Sciatic nerve (tissue), 2 donors: ENCODE results near the gene ACO2. TPM values are rescaled to one million over a fixed set of nuclear protein-coding genes. Genes with fewer than 3 reads are reported as not detected.
A peak's percentile ranks its signal among the peaks of the same experiment; 100 is the strongest.
"Not testable (repeated sequence)": the region's sequence is repeated elsewhere in the genome, so short reads cannot be mapped to it uniquely, and the experiment has no call there.

ENCODE experiments used
- ATAC-seq: fragments of 200-7000 bp; cut with Tn5 transposase; one replicate; pipeline ENCODE4 v1.9.1; 2020; ENCODE audit warnings: mild to moderate bottlenecking, moderate library complexity
- DNase-seq: peaks from one replicate; pipeline ENCODE4 v3.0.0-alpha.2; 2020; ENCODE audit warnings: low spot score
- intact Hi-C: fragments of 100-400 bp; cut with DNase I; formaldehyde crosslinking; loops from one replicate; pipeline ENCODE4 v1.14.2; 2022
- total RNA-seq: library from RNA; stranded (reverse); fragmentation: NEBNext Ultra II Directional; extraction: Animal tissue kit (Norgen Biotek cat#: 25700); gene quantifications from one replicate; pipeline ENCODE4 v1.2.1, GENCODE V29; 2021
- donor health status: DM: no; HTN: no; CAD: no.
- donor health status: DM: no; HTN: no; CAD: no.

Gene ACO2
- total RNA-seq, 1 donor from 2014 or later: 68.0 TPM

DNA sequence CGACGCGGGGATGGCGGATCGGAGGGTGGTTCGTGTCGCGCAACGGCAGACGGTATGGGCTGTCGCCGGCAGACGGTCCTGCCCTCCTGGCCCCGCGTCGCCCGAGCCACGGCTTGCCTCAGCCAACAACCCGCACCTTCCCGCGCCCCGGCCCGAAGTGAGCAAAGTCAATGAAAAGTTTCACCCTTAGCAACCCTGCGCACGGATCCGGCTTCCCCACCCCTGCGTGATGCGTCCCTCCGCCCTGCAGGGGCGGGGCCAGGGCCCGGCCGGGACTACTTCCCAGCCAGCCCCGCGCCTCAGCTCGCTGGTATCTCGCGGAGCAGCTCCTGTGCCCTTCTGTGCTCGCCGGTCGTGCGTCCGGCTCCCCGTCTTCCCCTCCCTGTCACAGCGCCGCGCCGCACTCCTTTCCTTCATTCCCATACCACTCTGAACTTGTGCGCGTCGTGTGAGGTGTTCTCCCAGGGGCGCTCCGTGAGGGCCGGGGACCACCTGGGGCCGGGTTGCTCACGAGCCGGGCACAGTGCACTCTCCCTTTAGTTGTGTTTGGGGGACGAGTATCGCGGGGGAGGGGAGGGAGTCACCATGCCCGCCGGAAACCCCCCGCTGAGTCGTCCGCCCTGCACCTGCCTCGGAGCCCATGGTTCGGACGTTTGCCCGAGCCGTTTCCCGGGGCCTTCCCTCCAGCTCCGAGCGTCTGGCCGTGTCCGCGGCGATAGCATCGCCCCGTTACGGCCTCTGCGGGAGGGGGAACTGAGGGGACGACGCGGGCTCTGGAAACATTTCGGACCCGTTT lies 22.1 kb upstream of the ACO2 start, which contains the start of gene TOB2:
Gene TOB2 (minus strand): TSS at position 163 of the 796 bp plus-strand sequence. CDS start 9,456 bp downstream, outside the sequence.
- DNase-seq (peak; percentile 97), ATAC-seq (peak; percentile 79)
- intact Hi-C loops: no loop called here

DNA sequence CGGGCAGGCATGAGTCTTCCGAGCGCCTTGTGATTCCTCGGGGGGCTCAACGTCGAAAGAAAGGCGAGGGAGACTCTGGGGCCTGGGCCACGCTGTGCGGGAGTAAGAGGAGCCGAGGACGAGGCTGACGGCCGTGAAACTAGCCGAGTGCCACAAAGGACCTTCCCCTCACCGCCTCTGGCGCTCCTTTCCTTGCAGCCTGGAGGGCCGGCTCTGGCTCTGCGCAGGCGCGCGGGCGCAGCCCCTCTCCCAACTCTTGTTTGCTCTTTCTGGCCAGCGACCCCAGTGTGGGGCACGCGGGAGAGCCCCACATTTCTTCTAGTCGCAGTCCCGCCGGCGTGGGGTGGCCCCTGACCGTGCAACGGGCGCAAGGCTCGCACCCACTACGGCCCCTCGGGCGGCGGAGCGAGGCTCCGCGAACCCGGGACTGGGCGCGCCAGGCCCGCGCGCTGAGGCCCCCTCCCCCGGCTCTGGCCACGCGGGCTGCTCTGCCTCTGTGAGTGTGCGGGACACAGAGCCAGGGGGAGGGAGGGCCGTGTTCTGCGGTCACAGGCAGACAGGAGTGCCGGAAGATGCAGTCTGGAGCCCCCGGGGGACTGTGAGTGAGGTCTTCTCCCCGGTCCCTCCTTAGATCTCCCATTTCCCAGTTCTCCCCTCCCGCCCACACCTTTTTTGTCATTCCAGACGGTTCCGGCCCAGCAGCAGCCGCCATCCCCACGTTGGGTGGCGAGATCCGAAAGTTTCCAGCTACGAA lies 21.3 kb upstream of the ACO2 start:
- peak; percentile 13 for ATAC-seq
- intact Hi-C loops: no loop called here
- DNase-seq: peak; percentile 84

DNA sequence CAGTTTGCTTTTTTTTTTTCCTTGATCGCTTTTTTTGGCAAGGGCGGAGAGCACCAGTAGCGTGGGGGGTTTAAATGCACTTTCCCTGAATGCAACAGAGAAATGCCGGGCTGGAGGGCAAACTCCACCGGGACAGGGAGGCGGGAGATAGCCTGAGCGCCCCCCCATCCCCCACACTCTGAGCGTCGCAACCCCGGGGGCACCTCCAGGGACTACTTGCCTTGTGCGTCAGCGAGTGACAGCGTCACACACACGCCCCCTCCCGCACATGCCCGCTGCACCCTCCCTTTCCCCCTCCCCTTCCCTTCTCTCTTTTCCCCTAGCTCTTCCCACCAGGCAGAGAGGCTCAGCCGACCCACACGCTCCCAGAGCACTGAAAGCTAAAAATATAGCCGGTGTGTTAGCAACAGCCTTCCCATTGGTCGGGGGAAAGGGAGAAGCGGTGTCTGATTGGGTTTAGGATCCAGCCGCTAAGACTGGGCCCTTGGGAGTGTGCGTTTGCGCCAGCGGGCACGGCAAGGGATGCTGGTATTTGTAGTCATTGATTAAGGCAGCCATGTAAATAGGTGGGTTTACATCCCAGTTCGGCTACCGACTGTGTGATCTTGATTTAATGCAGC lies 20.6 kb upstream of the ACO2 start:
- ATAC-seq: peak; percentile 87

DNA sequence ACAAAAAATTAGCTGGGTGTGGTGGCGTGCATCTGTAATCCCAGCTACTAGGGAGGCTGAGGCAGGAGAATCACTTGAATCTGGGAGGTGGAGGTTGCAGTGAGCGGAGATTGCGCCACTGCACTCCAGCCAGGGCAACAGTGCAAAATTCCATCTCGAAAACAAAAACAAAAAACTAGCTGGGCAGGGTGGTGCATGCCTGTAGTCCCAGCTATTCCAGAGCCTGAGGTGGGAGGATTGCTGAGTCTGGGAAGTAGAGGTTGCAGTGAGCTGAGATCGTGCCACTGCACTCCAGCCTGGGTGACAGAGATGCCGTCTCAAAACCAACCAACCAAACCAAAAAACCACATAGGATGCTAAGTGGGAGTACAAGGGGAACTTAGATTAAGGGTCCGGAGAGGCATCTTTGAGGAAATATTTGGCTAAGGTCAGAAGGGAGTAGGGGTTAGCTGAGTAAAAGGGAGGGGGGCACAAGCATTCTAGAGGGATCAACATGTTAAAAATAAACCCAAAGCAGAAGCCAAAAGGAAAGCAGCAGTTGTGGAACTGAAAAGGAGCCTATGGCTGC lies 10.7 kb upstream of the ACO2 start:
- no peak for DNase-seq
- intact Hi-C loops: no loop called here
- no peak for ATAC-seq

More for the DNA sequence above, 20.6 kb upstream of the ACO2 start:
- intact Hi-C loops: no loop called here
- peak; percentile 95 for DNase-seq

DNA sequence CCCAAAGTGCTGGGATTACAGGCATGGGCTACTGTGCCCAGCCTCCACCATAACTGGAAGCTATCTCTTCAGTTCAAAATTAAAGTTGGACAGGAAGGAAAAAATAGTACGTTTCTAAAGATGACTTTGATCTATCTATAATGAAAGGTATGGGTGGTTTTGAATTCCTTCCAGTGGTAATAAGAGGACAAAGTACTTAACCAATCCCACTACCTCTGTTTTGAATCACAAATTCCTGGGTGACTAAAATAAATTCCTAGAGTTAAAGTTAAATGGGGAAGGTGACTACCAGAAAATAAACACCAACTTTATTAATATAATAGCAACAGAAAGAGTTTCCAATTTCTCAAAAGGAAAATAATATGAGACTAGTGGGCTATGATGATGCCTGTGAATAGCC lies 9.5 kb upstream of the ACO2 start:
- intact Hi-C loops: no loop called here
- DNase-seq (no peak), ATAC-seq (no peak)

DNA sequence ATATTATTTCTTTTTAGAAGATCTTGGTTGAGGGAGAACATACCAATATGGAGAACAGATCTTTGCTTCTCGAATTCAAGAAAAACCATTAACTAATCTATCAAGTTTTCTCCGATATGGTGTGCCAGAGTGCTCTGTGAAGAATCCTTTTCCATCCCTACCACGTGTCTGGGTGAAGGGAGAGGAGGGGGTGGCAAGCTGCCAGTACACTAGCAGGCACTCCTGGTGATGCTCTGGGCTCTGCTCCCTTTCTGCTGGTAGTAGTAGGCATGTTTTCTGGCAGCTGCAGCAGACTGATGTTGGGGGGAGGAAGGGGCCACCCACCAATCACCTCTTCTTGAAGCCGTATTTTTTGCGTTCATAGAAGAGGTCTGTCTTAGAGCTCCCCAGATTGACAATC lies 8.8 kb upstream of the ACO2 start:
- DNase-seq, ATAC-seq, intact Hi-C loops: not testable (repeated sequence)

DNA sequence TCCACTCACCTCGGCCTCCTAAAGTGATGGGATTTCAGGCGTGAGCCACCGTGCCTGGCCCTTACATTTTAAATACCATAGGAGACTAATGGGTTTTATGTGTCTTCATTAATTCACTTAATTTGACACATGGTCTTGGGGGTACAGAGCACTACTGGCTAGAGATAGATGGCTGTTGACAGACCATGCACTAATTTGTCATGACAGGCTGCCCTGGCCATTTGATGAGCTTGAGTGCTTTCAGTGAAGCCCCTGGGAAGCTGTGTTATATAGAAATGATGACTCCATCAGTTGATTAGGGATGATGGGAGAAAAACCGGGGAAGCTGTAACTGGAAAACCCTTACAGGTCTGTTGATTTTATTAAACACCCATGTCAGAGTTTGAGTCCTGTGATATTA lies 7.0 kb upstream of the ACO2 start:
- no peak for ATAC-seq
- intact Hi-C loops: no loop called here
- no peak for DNase-seq

DNA sequence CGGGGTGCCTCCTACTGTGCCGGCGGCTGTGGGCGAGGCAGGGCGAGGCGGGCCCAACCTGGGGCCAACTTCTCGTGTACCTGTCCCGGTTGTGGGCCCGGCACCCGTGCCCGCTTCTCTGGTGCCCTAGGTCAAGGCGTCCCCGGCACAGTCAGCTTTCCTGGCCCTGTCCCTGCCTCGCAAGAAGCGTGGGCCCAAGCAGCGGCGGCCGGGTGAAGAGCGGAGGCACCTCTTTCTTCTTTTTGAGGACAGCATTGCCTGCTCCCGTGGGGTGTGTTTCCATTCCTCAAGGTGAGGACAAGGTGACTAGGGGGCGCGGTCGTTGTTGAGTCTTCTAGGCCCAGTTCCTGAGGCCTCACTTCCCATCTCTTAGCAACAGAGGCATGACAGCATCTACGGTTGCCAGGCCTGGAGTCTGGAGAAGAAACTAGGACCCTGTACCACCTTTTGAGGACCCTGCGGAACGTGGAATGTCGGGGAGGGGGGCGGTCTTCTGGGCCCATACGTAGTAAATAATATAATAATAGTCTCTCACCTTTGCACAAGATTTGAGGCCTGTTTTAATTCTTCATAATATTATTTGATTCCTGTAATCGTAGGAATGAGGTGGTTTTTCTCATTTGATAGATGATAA lies 418 bp downstream of the ACO2 start:
- no peak for DNase-seq
- intact Hi-C loops: no loop called here
- ATAC-seq: no peak

DNA sequence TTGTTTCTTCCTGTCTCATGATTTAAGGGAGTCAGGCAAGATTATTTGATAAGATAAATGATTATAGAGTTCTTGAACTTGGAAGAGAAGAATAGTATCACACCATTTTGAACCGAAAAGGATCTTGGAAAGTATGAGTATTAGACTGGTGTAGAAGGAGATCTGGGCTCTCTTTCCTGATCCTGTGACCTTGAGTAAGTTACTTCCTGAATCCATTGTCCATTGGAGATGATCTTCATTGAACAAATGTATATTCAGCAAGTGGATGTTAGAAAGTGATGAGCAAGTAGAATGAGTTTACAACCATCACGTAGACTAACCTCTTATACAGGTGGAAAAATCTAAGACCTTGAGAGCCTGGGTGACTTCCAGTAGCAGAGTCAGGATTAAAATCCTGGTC lies 2.0 kb downstream of the ACO2 start:
- intact Hi-C loops: no loop called here
- ATAC-seq: no peak

DNA sequence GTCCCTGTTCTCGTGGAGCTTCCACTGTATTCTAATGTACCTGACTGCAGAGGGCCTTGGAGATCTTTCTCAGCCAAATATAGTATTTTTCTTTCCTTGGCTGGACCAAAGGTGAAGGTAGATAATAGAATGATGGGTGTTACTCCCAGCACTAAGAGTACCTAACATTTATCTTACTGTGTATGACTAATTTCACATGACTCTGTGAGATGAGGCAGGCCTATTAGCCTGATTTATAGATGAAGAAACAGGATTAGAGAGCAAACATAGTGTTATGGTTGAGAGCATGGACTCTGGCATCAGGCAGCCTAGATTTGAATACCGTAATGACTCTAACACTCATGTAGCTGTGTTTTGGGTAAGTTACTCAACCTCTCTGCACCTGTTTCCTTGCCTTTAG lies 2.7 kb downstream of the ACO2 start:
- DNase-seq (no peak), ATAC-seq (no peak)
- intact Hi-C loops: no loop called here

More for the DNA sequence above, 2.0 kb downstream of the ACO2 start:
- no peak for DNase-seq

DNA sequence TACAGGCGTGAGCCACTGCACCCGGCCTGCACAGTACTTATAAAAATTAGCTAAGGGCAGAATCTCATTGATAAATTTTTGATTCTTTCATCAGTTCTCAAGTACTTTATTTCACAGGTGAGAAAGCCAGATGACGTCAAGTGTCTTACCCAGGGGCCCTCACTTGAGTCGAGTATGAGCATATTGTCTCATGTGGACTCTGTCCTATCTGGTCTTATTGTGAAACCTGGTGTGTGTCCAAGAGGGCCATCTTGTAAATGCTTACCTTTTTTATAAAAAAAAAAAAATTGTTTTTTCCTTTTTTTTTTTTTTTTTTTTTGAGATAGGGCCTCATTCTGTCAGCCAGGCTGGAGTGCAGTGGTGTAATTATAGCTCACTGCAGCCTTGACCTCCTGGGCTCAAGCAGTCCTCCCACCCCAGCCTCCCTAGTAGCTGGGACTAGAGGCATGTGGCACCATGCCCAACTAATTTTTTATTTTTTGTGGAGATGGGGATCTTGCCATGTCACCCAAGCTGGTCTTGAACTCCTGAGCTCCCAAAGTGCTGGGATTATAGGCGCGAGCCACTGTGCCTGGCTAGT lies 6.0 kb downstream of the ACO2 start:
- DNase-seq (no peak), ATAC-seq (no peak)
- intact Hi-C loops: no loop called here

DNA sequence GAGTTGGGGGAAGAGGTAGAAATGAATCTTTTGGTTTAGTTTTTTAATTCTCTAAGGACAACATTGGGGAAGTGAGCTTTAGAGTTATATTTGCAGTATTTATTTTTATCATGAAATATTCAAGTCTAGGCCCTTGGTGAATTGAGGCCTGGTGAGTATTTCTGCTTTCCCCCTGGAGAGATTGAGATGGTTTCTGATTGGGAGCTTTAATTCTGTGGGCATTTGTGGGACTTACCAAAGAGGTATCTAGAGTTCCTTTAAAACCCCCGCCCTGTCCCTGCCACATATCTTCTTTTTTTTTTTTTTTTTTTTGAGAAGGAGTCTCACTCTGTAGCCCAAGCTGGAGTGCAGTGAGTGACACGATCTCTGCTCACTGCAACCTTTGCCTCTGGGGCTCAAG lies 9.6 kb downstream of the ACO2 start:
- intact Hi-C loops: no loop called here
- DNase-seq (no peak), ATAC-seq (no peak)

DNA sequence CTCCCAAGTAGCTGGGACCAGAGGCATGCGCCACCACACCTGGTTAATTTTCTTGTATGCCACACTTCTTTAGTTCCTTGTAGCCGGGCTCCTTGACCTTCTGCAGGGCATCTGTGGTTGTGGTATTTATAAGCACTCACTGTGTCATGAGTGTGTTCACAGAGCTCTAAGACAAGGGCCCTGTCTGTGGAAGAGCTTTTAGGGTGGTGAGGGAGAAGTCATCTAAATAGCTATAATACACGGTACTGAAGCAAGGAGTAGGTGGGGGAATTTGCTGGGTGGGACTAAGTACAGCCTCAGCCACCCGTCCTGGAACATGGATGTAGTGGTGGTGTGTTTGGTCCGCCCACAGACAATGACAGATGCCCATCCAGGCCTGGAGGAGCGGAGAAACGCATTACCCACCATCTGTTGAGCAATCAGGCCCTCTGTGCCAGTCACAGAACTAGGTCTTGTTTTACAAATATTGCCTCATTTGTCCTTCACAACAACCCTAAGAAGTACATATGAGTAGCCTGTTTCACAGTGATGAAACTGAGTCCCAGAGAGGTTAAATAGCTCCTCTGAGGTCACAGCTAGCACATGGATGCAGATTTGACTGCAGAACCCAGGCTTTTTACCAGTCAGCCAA lies 10.1 kb downstream of the ACO2 start:
- DNase-seq (no peak), ATAC-seq (peak; percentile 71)
- intact Hi-C loops: no loop called here

DNA sequence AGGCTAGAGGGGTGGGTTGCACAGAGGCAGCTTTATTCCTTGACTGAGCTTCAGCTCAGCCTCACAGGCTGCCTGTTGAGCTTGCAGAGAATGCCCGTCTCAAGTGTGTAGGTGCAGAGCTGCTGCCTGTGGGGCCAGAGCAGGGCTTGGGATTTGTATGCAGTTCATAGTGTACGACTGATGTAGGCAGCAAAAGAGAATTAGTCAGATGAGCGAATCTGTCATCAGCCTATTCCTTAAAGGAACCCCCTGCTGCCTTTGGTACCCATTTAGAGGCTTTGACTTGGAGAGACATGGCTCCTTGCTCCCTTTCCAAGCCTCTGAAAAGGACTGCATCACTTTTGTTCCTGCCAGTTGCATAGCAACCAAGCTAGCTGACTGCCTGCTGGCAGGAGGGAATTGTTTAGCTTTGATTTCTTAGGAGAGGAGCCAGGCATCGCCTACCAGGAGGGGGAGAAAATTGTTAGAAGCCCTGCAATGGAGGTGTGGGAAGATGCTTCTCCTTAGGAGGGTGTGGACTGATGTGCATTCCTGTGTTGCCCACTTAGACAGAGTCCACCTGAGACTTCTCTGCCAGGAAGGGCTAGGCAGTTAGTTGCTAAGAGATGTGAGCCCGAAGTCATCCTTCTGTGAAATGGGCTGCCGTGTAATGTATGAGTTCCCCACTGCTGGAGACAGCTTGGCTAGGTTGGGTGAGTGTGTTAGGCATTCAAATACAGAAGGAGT lies 10.9 kb downstream of the ACO2 start:
- DNase-seq (no peak), ATAC-seq (peak; percentile 40)
- intact Hi-C loops: no loop called here

DNA sequence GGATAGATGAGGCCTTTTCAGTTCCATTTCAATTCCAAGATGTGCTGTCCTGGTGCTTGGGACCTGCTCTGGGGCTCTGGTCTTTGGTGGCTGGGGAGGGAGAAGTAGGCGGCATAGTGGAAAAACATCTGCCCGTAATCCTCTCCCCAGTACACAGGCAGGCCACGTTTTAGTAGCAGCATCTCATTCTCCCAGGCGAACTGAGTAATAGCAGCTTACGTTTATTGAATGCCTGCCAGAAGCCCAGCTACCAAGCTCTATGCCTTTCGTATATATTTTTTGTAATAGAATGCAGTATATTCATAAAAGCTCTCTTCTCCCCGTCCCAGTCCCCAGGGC lies 11.4 kb downstream of the ACO2 start:
- DNase-seq (no peak), ATAC-seq (peak; percentile 28)
- intact Hi-C loops: no loop called here

DNA sequence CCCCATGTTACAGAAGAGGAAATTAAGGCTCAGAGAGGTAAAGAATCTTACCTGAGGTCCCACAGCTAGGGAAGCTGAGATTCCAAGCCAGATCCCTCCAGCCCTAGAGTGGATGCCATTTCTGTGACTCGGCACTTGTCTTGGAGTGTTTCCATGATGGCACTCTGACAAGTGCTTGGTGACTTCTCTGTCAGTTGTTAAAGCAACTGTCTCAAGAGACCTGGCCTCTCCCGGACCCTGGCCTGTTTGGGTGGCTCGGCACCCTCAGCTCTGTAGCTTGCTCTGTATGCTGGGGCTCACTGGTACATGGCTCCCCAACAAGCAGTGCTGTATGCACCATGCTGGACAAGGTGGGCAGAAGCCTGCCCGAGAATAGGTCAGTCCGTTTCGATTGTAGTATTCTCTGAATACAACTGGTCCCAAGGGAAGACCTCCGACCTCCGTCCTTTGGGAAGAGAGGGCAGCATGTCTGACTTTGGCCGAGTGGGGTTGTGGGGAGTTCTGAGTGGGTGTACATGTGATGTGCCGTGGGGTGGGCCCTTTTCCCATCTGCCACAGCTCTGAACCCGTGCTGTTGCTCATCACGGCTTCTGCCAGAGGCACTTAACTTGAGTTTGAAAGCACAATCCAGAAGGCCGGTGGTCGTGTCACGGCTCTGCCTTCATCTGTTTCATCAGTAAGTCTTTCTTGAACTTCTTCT lies 12.4 kb downstream of the ACO2 start:
- no peak for DNase-seq
- intact Hi-C loops: no loop called here
- ATAC-seq: no peak

DNA sequence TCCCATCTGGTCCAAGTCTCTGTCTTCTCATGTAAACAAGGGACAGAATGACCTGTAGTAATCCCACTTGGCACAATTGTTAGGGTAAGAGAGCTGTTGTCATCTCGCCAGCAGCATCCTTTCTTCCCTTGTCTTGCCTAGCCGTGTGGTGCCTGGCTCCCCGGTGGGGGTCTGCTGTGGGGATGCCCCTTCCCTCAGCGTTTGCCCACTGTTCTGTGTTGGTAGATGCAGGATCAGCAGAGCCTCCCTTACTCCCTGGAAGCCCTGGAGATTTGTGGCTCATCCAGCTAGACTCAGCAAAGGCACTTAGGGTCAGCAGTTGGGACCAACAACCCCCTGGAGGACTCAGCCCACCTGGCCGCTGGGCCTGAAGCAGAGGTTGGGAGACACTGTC lies 13.0 kb downstream of the ACO2 start:
- intact Hi-C loops: no loop called here
- no peak for ATAC-seq
- no peak for DNase-seq
